Stimulated activated naive CD8-positive, alpha-beta T cell treated with anti-CD3 and anti-CD28 coated beads, Interleukin-15, Interleukin-2, amounts not matched to agents 100 ng/mL and 50 ng/mL, for 24 hours (primary cell): Measurements from ENCODE around the gene UBQLNL.

Experiments used
- H3K27ac Mint-ChIP-seq: one replicate; pipeline ENCODE4 v1.8.0; 2021; ENCODE audit warnings: mild to moderate bottlenecking, mixed read lengths
- H3K27me3 Mint-ChIP-seq: one replicate; pipeline ENCODE4 v1.8.0; 2021; ENCODE audit warnings: mixed read lengths
- H3K36me3 Mint-ChIP-seq: one replicate; pipeline ENCODE4 v1.8.0; 2021; ENCODE audit warnings: low read depth, mixed read lengths
- H3K4me1 Mint-ChIP-seq: one replicate; pipeline ENCODE4 v1.8.0; 2021; ENCODE audit warnings: low read depth, mixed read lengths
- H3K4me3 Mint-ChIP-seq: one replicate; pipeline ENCODE4 v1.8.0; 2021; ENCODE audit warnings: mild to moderate bottlenecking, mixed read lengths
- H3K9me3 Mint-ChIP-seq: one replicate; pipeline ENCODE4 v1.8.0; 2021; ENCODE audit warnings: mixed read lengths

UBQLNL gene

GRCh38 chr11:5524756-5525155 lies 8.3 kb upstream of the UBQLNL start:
- no peaks in the 10 kb centered on the region for H3K36me3 Mint-ChIP-seq
- no peaks in the 10 kb centered on the region for H3K27me3 Mint-ChIP-seq
- H3K4me1 Mint-ChIP-seq = no peaks in the 10 kb centered on the region
- no peak overlapping the region for H3K27ac Mint-ChIP-seq
- no peaks in the 10 kb centered on the region for H3K9me3 Mint-ChIP-seq
- H3K4me3 Mint-ChIP-seq = no peak overlapping the region

DNA sequence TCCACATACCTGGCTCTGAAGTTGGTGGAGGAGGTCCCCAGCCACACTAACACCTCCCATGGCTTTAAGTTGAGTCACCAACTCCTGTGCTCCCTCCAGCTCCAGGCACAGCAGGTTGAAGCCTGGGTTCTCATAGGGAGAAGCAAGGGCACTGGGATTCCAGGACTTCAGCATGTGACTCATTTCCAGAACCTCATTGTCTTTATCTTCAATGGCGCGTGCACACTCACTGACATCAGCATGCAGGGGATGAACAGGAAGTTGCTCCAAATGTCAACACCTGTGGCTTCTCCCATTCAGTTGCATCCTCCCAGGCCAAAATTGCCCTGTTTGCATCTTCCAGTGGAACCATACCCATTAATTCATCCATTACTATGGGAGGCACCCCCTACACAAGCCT lies 5.8 kb upstream of the UBQLNL start:
- H3K9me3 Mint-ChIP-seq = no peaks in the 10 kb centered on the region
- H3K36me3 Mint-ChIP-seq = no peaks in the 10 kb centered on the region
- no peak overlapping the region for H3K4me3 Mint-ChIP-seq
- H3K27me3 Mint-ChIP-seq = no peaks in the 10 kb centered on the region
- no peak overlapping the region for H3K27ac Mint-ChIP-seq
- no peaks in the 10 kb centered on the region for H3K4me1 Mint-ChIP-seq

DNA sequence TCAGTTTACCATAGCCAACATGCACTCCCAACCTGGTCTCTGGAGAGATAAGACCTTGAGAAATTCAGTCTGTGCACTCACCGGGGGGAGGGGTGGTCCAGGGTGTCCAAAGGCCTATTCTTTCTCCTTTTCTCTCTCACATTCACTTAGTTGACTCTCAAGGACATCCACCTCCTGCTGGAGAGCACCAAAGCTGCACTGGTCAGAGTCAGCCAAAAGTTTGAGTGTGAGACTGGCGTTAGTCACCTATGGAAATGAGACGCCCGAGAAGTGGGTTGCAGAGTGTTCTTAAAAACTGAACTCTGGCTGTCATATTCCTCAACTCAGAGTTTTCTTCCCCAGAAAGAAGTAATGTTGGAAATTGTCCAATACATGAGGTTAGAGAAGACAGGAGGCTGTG lies 5.0 kb upstream of the UBQLNL start:
- Mint-ChIP-seq H3K27ac (no peak overlapping the region), H3K27me3 (no peaks in the 10 kb centered on the region), H3K36me3 (no peaks in the 10 kb centered on the region), H3K9me3 (no peaks in the 10 kb centered on the region), H3K4me1 (no peaks in the 10 kb centered on the region), H3K4me3 (no peak overlapping the region)

DNA sequence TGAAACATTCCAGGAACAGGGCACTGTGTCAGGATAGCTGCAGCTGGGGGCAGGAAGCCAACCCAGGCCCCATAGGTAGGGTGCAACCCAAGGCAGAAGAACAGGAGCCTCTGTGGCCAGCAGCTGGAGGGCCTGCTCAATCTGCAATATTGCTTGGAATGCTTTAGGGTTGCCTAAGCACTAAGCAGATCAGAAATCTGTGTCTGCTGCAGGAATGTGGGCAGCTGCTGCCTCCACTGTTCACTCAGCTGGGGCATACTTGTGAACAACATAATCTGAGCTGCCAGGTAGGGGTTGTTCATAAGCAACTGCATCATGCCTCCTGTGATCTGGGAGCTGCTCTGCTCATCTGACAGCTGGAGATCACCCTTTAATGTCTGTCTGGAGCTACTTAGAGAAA lies 1.7 kb downstream of the UBQLNL start:
- Mint-ChIP-seq H3K27ac (no peak overlapping the region), H3K36me3 (no peaks in the 10 kb centered on the region), H3K27me3 (peaks cover 4% of the 10 kb centered on the region), H3K9me3 (no peaks in the 10 kb centered on the region), H3K4me1 (no peaks in the 10 kb centered on the region), H3K4me3 (no peak overlapping the region)

GRCh38 chr11:5509803-5510202 lies 6.7 kb downstream of the UBQLNL start, which contains the start of gene UBQLN3:
TSS of gene UBQLN3 (minus strand) at chr11:5509957. CDS start at chr11:5509558, 399 bp downstream.
- Mint-ChIP-seq H3K9me3 (no peaks in the 10 kb centered on the region), H3K4me3 (no peak within 1 kb of the TSS), H3K27me3 (peaks cover 10% of the 10 kb centered on the region), H3K27ac (no peak within 1 kb of the TSS), H3K36me3 (no peaks in the 10 kb centered on the region), H3K4me1 (no peaks in the 10 kb centered on the region)

DNA sequence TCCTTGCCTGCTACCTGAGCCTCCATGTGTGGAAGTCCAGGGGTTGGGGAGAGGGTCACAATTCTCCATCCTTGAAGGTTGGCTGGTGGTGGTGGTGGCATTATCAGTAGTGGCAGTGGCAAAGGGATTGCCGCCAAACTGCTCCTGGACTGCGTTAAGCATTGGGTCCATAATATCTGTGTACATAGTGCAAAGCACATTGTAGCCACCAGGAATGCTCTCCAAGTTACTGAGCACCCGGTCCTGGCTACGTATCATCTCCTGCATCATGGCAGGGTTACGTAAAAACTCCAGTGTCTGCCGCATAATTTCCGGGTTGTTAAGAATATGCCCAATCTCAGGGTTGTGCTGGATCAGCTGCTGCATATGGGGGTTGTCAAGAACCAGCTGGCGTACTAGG lies 7.9 kb downstream of the UBQLNL start:
- Mint-ChIP-seq H3K9me3 (no peaks in the 10 kb centered on the region), H3K4me1 (no peaks in the 10 kb centered on the region), H3K36me3 (no peaks in the 10 kb centered on the region), H3K27me3 (peaks cover 13% of the 10 kb centered on the region), H3K4me3 (no peak overlapping the region), H3K27ac (no peak overlapping the region)

- Mint-ChIP-seq H3K27me3 (peaks cover 13% of the 10 kb centered on the region), H3K27ac (no peak overlapping the region), H3K4me1 (no peaks in the 10 kb centered on the region), H3K4me3 (no peak overlapping the region), H3K36me3 (no peaks in the 10 kb centered on the region), H3K9me3 (no peaks in the 10 kb centered on the region)
Measured at GRCh38 chr11:5507933-5508305, 8.6 kb downstream of the UBQLNL start.

DNA sequence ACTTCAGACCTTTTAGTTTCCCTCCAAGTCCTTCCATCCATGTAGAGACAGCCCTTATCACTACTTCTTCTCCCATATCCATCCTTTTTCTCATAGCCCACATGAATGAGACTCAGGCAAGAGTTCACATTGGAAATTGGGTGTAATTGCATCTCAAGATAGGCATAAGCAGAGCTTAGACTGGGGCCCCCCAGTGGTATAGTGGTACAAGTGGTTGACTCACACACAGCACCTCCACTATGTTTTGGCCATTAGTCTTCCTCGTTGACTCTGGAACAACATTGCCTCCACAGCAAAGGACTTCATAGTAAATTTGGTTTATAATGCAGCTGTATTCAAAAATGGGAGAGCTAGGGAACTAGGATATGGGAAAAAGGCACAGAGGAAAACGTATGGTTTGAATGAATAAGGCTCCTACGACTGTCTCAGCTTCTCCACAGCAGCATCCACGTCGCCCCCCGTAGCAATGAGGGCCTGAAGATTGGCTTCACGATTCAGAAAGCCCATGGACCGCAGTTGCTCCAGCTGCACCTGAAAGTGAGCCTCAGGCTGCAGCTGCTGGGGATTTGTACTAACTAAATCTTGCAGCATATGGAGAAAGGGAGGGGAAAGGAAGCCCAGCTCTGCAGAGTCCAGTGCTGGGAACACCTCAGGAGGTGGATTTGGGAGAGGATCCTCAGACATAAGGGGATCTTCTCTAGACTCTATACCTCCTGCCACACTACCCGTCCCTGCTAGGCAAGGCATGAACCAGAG lies 9.1 kb downstream of the UBQLNL start:
- Mint-ChIP-seq H3K36me3 (no peaks in the 10 kb centered on the region), H3K9me3 (no peaks in the 10 kb centered on the region), H3K4me1 (no peaks in the 10 kb centered on the region), H3K4me3 (no peak overlapping the region), H3K27me3 (peaks cover 15% of the 10 kb centered on the region), H3K27ac (no peak overlapping the region)

- peaks cover 16% of the 10 kb centered on the region for H3K27me3 Mint-ChIP-seq
- no peak overlapping the region for H3K27ac Mint-ChIP-seq
Measured at GRCh38 chr11:5505363-5506048, 11.0 kb downstream of the UBQLNL start.

DNA sequence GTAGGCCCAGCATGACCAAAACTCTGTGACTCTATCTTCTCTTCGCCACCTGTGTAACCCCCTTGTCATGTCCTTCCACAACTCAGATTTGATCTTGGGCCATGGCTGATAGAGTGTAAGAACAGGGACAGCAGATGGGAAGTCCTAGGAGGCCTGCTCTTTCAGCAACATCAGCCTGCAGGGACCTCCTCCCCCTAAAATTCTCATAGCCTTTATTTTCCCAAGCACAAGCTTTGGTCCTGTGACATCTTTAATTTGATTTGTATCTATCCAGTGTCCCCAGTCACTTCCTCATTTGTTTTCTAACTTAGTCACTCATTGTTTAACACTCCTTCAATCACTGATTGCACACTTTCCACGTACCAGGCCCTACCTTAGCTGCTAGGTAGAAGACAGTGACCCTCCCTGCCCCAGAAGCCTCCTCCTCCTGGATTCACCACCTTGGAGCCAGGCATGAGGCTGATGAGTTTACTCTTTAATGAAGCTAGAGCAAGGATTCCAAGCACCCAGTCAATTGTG lies 12.0 kb downstream of the UBQLNL start:
- Mint-ChIP-seq H3K27me3 (peaks cover 14% of the 10 kb centered on the region), H3K4me1 (no peaks in the 10 kb centered on the region), H3K27ac (no peak overlapping the region), H3K4me3 (no peak overlapping the region), H3K9me3 (no peaks in the 10 kb centered on the region), H3K36me3 (no peaks in the 10 kb centered on the region)

More at GRCh38 chr11:5505363-5506048, 11.0 kb downstream of the UBQLNL start:
- H3K4me1 Mint-ChIP-seq = no peaks in the 10 kb centered on the region
- no peaks in the 10 kb centered on the region for H3K36me3 Mint-ChIP-seq
- no peak overlapping the region for H3K4me3 Mint-ChIP-seq
- no peaks in the 10 kb centered on the region for H3K9me3 Mint-ChIP-seq

GRCh38 chr11:5500393-5500801 lies 16.1 kb downstream of the UBQLNL start:
- H3K4me3 Mint-ChIP-seq = no peak overlapping the region
- no peaks in the 10 kb centered on the region for H3K36me3 Mint-ChIP-seq
- no peak overlapping the region for H3K27ac Mint-ChIP-seq
- peaks cover 15% of the 10 kb centered on the region for H3K27me3 Mint-ChIP-seq
- no peaks in the 10 kb centered on the region for H3K9me3 Mint-ChIP-seq
- H3K4me1 Mint-ChIP-seq = no peaks in the 10 kb centered on the region

DNA sequence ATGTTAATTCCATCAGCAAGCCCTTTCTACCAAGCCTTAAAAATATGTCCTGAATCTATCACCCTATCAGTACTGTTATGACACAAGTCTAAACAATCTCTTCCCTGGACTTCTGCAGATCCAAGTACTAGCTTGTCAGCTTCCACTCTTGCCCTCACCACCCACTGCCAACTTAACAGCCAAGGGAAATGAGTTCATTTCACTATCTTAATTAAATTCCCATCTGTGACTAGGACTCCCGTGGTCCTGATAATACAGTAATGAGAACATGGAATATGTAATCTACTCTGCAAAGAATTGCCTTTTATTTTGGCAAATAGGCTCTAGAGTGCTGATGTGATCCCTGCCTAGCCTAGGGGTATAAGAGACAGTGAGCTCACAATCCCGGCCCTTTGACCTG lies 16.8 kb downstream of the UBQLNL start:
- Mint-ChIP-seq H3K9me3 (no peaks in the 10 kb centered on the region), H3K27ac (no peak overlapping the region), H3K4me1 (no peaks in the 10 kb centered on the region), H3K27me3 (peaks cover 14% of the 10 kb centered on the region), H3K36me3 (no peaks in the 10 kb centered on the region), H3K4me3 (no peak overlapping the region)

- Mint-ChIP-seq H3K27me3 (peaks cover 3% of the 10 kb centered on the region), H3K4me3 (no peak overlapping the region), H3K27ac (no peak overlapping the region), H3K9me3 (no peaks in the 10 kb centered on the region), H3K4me1 (peaks cover 8% of the 10 kb centered on the region), H3K36me3 (no peaks in the 10 kb centered on the region)
Measured at GRCh38 chr11:5489576-5490357, 26.7 kb downstream of the UBQLNL start.

- peaks cover 8% of the 10 kb centered on the region for H3K4me1 Mint-ChIP-seq
- H3K4me3 Mint-ChIP-seq = no peak overlapping the region
- H3K36me3 Mint-ChIP-seq = no peaks in the 10 kb centered on the region
- no peaks in the 10 kb centered on the region for H3K9me3 Mint-ChIP-seq
- H3K27me3 Mint-ChIP-seq = peaks cover 1% of the 10 kb centered on the region
- H3K27ac Mint-ChIP-seq = no peak overlapping the region
Measured at GRCh38 chr11:5488798-5489399, 27.6 kb downstream of the UBQLNL start.

DNA sequence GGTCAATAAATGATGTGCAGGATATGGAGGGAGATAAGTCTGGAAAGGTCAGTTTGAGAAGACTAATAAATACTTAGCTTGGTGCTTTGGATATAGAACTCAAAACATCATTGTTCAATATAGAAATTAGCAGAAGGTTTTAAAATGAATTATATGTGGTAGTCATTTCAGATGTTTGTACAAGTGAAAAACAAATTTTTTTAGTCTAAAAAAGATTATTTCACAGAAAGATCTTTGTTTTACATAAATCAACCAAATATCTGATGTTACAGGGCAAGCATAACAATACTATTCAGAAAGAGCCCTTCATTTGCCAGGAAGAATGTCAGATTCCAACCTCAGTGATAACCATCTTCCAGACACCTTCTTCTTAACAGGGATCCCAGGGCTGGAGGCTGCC lies 28.1 kb downstream of the UBQLNL start, which contains the start of gene OR52D1:
TSS of gene OR52D1 (plus strand) at position 301 of the 400 bp plus-strand sequence. CDS start at position 323, 22 bp downstream.
- H3K9me3 Mint-ChIP-seq = no peaks in the 10 kb centered on the region
- no peaks in the 10 kb centered on the region for H3K36me3 Mint-ChIP-seq
- H3K4me3 Mint-ChIP-seq = no peak within 1 kb of the TSS
- H3K27ac Mint-ChIP-seq = no peak within 1 kb of the TSS
- H3K27me3 Mint-ChIP-seq = peaks cover 4% of the 10 kb centered on the region
- H3K4me1 Mint-ChIP-seq = peaks cover 8% of the 10 kb centered on the region
